ENCODE results near the gene ENTR1.

GRCh38 chr9:136402067-136402466 lies 8.3 kb downstream of the ENTR1 start:
- TF ChIP-seq, protein P1, sequence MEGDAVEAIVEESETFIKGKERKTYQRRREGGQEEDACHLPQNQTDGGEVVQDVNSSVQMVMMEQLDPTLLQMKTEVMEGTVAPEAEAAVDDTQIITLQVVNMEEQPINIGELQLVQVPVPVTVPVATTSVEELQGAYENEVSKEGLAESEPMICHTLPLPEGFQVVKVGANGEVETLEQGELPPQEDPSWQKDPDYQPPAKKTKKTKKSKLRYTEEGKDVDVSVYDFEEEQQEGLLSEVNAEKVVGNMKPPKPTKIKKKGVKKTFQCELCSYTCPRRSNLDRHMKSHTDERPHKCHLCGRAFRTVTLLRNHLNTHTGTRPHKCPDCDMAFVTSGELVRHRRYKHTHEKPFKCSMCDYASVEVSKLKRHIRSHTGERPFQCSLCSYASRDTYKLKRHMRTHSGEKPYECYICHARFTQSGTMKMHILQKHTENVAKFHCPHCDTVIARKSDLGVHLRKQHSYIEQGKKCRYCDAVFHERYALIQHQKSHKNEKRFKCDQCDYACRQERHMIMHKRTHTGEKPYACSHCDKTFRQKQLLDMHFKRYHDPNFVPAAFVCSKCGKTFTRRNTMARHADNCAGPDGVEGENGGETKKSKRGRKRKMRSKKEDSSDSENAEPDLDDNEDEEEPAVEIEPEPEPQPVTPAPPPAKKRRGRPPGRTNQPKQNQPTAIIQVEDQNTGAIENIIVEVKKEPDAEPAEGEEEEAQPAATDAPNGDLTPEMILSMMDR (IDR thresholded peaks at IDR 0.05), result no peak
- no peak for TF ChIP-seq POLR2AphosphoS5 (IDR thresholded peaks at IDR 0.05)
